OCI-LY3 (cell line): ENCODE data around the gene HOXA4.

ENCODE experiments used
- CTCF ChIP-seq: fragments of 200-600, 300-600 bp; sonication (generic); IDR thresholded peaks from 2 replicates; pipeline ENCODE4 v1.5.1; 2014; ENCODE audit warnings: antibody characterized with exemption, low read length, low read depth
- EZH2phosphoT487 ChIP-seq: fragments of 200-600 bp; shearing (Covaris generic); IDR thresholded peaks from 2 replicates; pipeline ENCODE4 v1.6.1; 2018; ENCODE audit warnings: antibody characterized with exemption, mixed run types, low read depth

GRCh38 chr7:27133409-27134231 is 3.1 kb upstream of the HOXA4 start:
- TF ChIP-seq CTCF, result no peak
- TF ChIP-seq EZH2phosphoT487, result no peak
